ENCODE data around the gene GRAP. TPM values are rescaled to one million over a fixed set of nuclear protein-coding genes. Genes with fewer than 3 reads are reported as not detected.

GRAP gene
- total RNA-seq, 5 donors from 2014 or later (not counting 1 experiment from before 2014, with no cell fraction given): 26.5 to 95.2 (median 74.0) TPM

- peak overlapping the region in 1 of 3 donors; percentile 40 for H3K4me3 Mint-ChIP-seq
- H3K27me3 Mint-ChIP-seq: no peaks in the 10 kb centered on the region
- Histone ChIP-seq H3K9me3 (no peaks in the 10 kb centered on the region), H3K27me3 (replicated peaks in 1 of 2; ENCODE audit: control insufficient read depth in 2 of 2, extremely low read depth in 1 of 2, insufficient read depth in 2 of 2, low read length in 1 of 2) (peaks cover 0 to 13% of the 10 kb centered on the region in 2 experiments), H3K36me3 (ENCODE audit: control insufficient read depth in 2 of 2, extremely low read depth in 1 of 2, insufficient read depth in 1 of 2, low read length in 1 of 2) (peaks cover 15 to 31% of the 10 kb centered on the region in 2 donors), H3K4me1 (ENCODE audit: control insufficient read depth in 1 of 2, extremely low read depth in 1 of 2, insufficient read depth in 2 of 2, low read length in 2 of 2) (peaks cover 3 to 20% of the 10 kb centered on the region in 2 experiments), H3K27ac (ENCODE audit: low read length) (no peak overlapping the region), H3K4me3 (ENCODE audit: control insufficient read depth in 1 of 2, extremely low read depth in 1 of 2, low read length in 1 of 2) (no peak overlapping the region)
- POLR2A ChIA-PET: no interaction called here
- H3K4me1 Mint-ChIP-seq: peaks cover 8 to 33% (median 24%) of the 10 kb centered on the region in 3 donors
- peaks cover 13% of the 10 kb centered on the region for H3K36me3 Mint-ChIP-seq
- no peaks in the 10 kb centered on the region for H3K9me3 Mint-ChIP-seq
- DNase-seq: no peak
- H3K27ac Mint-ChIP-seq: peak overlapping the region in 1 of 2 donors; percentile 16
- no CpG with 5 or more reads among the region's 6 CpGs for WGBS (ENCODE audit: insufficient coverage)
- CTCF ChIA-PET: no interaction called here
- no peak for ATAC-seq (replicated peaks in 1 of 4)
Measured at GRCh38 chr17:19018600-19018950, 28.2 kb downstream of the GRAP start.

- POLR2A ChIA-PET: interaction anchor here in 1 of 2 donors (0.5 kb wide), 1 partner anchor 12 kb away, joined by 3 read pairs; no protein-coding TSS in a partner anchor
- H3K27ac Mint-ChIP-seq: peak overlapping the region; percentile 44 to 52
- no peaks in the 10 kb centered on the region for H3K9me3 ChIP-seq
- H3K27ac ChIP-seq (ENCODE audit: low read length): no peak overlapping the region
- peaks cover 8 to 33% (median 24%) of the 10 kb centered on the region in 3 donors for H3K4me1 Mint-ChIP-seq
- DNase-seq (no peak), ATAC-seq (replicated peaks in 1 of 4) (peak in 2 of 4 experiments; percentile 5 to 15)
- no peaks in the 10 kb centered on the region for H3K9me3 Mint-ChIP-seq
- peaks cover 0 to 13% of the 10 kb centered on the region in 2 experiments for H3K27me3 ChIP-seq (replicated peaks in 1 of 2; ENCODE audit: control insufficient read depth in 2 of 2, extremely low read depth in 1 of 2, insufficient read depth in 2 of 2, low read length in 1 of 2)
- no peaks in the 10 kb centered on the region for H3K27me3 Mint-ChIP-seq
- H3K36me3 ChIP-seq (ENCODE audit: control insufficient read depth in 2 of 2, extremely low read depth in 1 of 2, insufficient read depth in 1 of 2, low read length in 1 of 2): peaks cover 15 to 27% of the 10 kb centered on the region in 2 donors
- H3K4me3 ChIP-seq (ENCODE audit: control insufficient read depth in 1 of 2, extremely low read depth in 1 of 2, low read length in 1 of 2): no peak overlapping the region
- peaks cover 2 to 15% of the 10 kb centered on the region in 2 experiments for H3K4me1 ChIP-seq (ENCODE audit: control insufficient read depth in 1 of 2, extremely low read depth in 1 of 2, insufficient read depth in 2 of 2, low read length in 2 of 2)
- peaks cover 12% of the 10 kb centered on the region for H3K36me3 Mint-ChIP-seq
- CTCF ChIA-PET: no interaction called here
- no peak overlapping the region for H3K4me3 Mint-ChIP-seq
- 86% methylated on average over 6 of the region's 16 CpGs for WGBS (ENCODE audit: insufficient coverage)
Measured at GRCh38 chr17:19017804-19018599, 28.8 kb downstream of the GRAP start.

GRCh38 chr17:19017401-19017800 lies 29.4 kb downstream of the GRAP start:
- H3K27me3 ChIP-seq (replicated peaks in 1 of 2; ENCODE audit: control insufficient read depth in 2 of 2, extremely low read depth in 1 of 2, insufficient read depth in 2 of 2, low read length in 1 of 2): peaks cover 0 to 13% of the 10 kb centered on the region in 2 experiments
- peaks cover 14 to 21% of the 10 kb centered on the region in 2 donors for H3K36me3 ChIP-seq (ENCODE audit: control insufficient read depth in 2 of 2, extremely low read depth in 1 of 2, insufficient read depth in 1 of 2, low read length in 1 of 2)
- CTCF ChIA-PET: no interaction called here
- Mint-ChIP-seq H3K27me3 (no peaks in the 10 kb centered on the region), H3K36me3 (peaks cover 9% of the 10 kb centered on the region), H3K4me3 (no peak overlapping the region), H3K9me3 (no peaks in the 10 kb centered on the region), H3K27ac (peak overlapping the region; percentile 44 to 52), H3K4me1 (peaks cover 8 to 33% (median 22%) of the 10 kb centered on the region in 3 donors)
- H3K4me1 ChIP-seq (ENCODE audit: control insufficient read depth in 1 of 2, extremely low read depth in 1 of 2, insufficient read depth in 2 of 2, low read length in 2 of 2): peaks cover 2 to 15% of the 10 kb centered on the region in 2 experiments
- ATAC-seq (replicated peaks in 1 of 4) (no peak), DNase-seq (no peak)
- H3K27ac ChIP-seq (ENCODE audit: low read length): no peak overlapping the region
- WGBS (ENCODE audit: insufficient coverage): 84% methylated on average over 7 of the region's 12 CpGs
- POLR2A ChIA-PET: no interaction called here
- no peak overlapping the region for H3K4me3 ChIP-seq (ENCODE audit: control insufficient read depth in 1 of 2, extremely low read depth in 1 of 2, low read length in 1 of 2)
- H3K9me3 ChIP-seq: no peaks in the 10 kb centered on the region

- peak overlapping the region; percentile 42 to 44 for H3K27ac Mint-ChIP-seq
- ATAC-seq (replicated peaks in 1 of 4) (no peak), DNase-seq (no peak)
- H3K36me3 Mint-ChIP-seq: peaks cover 7% of the 10 kb centered on the region
- no peaks in the 10 kb centered on the region for H3K9me3 Mint-ChIP-seq
- peaks cover 2 to 12% of the 10 kb centered on the region in 2 experiments for H3K4me1 ChIP-seq (ENCODE audit: control insufficient read depth in 1 of 2, extremely low read depth in 1 of 2, insufficient read depth in 2 of 2, low read length in 2 of 2)
- POLR2A ChIA-PET: no interaction called here
- H3K4me3 Mint-ChIP-seq: no peak overlapping the region
- H3K27me3 Mint-ChIP-seq: no peaks in the 10 kb centered on the region
- H3K36me3 ChIP-seq (ENCODE audit: control insufficient read depth in 2 of 2, extremely low read depth in 1 of 2, insufficient read depth in 1 of 2, low read length in 1 of 2): peaks cover 9 to 16% of the 10 kb centered on the region in 2 donors
- H3K9me3 ChIP-seq: no peaks in the 10 kb centered on the region
- WGBS (ENCODE audit: insufficient coverage): 70% methylated on average over 6 of the region's 7 CpGs
- no peak overlapping the region for H3K27ac ChIP-seq (ENCODE audit: low read length)
- H3K4me1 Mint-ChIP-seq: peaks cover 8 to 33% (median 22%) of the 10 kb centered on the region in 3 donors
- CTCF ChIA-PET: no interaction called here
- no peak overlapping the region for H3K4me3 ChIP-seq (ENCODE audit: control insufficient read depth in 1 of 2, extremely low read depth in 1 of 2, low read length in 1 of 2)
- peaks cover 0 to 13% of the 10 kb centered on the region in 2 experiments for H3K27me3 ChIP-seq (replicated peaks in 1 of 2; ENCODE audit: control insufficient read depth in 2 of 2, extremely low read depth in 1 of 2, insufficient read depth in 2 of 2, low read length in 1 of 2)
Measured at GRCh38 chr17:19016881-19017280, 29.9 kb downstream of the GRAP start.

- Histone ChIP-seq H3K27ac (ENCODE audit: low read length) (no peak overlapping the region), H3K9me3 (no peaks in the 10 kb centered on the region), H3K27me3 (replicated peaks in 1 of 2; ENCODE audit: control insufficient read depth in 2 of 2, extremely low read depth in 1 of 2, insufficient read depth in 2 of 2, low read length in 1 of 2) (peaks cover 0 to 13% of the 10 kb centered on the region in 2 experiments), H3K4me1 (ENCODE audit: control insufficient read depth in 1 of 2, extremely low read depth in 1 of 2, insufficient read depth in 2 of 2, low read length in 2 of 2) (peaks cover 2 to 12% of the 10 kb centered on the region in 2 experiments), H3K36me3 (ENCODE audit: control insufficient read depth in 2 of 2, extremely low read depth in 1 of 2, insufficient read depth in 1 of 2, low read length in 1 of 2) (peaks cover 3 to 10% of the 10 kb centered on the region in 2 donors), H3K4me3 (ENCODE audit: control insufficient read depth in 1 of 2, extremely low read depth in 1 of 2, low read length in 1 of 2) (no peak overlapping the region)
- Mint-ChIP-seq H3K4me3 (no peak overlapping the region), H3K36me3 (peaks cover 7% of the 10 kb centered on the region), H3K27ac (no peak overlapping the region), H3K4me1 (peaks cover 8 to 31% (median 21%) of the 10 kb centered on the region in 3 donors), H3K9me3 (no peaks in the 10 kb centered on the region), H3K27me3 (no peaks in the 10 kb centered on the region)
- CTCF ChIA-PET: no interaction called here
- no peak for ATAC-seq (replicated peaks in 1 of 4)
- POLR2A ChIA-PET: no interaction called here
- DNase-seq: no peak
- 92% methylated on average over 7 of the region's 8 CpGs for WGBS (ENCODE audit: insufficient coverage)
Measured at GRCh38 chr17:19016297-19016696, 30.5 kb downstream of the GRAP start.

- Histone ChIP-seq H3K4me3 (ENCODE audit: control insufficient read depth in 1 of 2, extremely low read depth in 1 of 2, low read length in 1 of 2) (no peak overlapping the region), H3K36me3 (ENCODE audit: control insufficient read depth in 2 of 2, extremely low read depth in 1 of 2, insufficient read depth in 1 of 2, low read length in 1 of 2) (peaks cover under 1 to 3% of the 10 kb centered on the region in 2 donors), H3K9me3 (no peaks in the 10 kb centered on the region), H3K27me3 (replicated peaks in 1 of 2; ENCODE audit: control insufficient read depth in 2 of 2, extremely low read depth in 1 of 2, insufficient read depth in 2 of 2, low read length in 1 of 2) (peaks cover 0 to 13% of the 10 kb centered on the region in 2 experiments), H3K27ac (ENCODE audit: low read length) (no peak overlapping the region), H3K4me1 (ENCODE audit: control insufficient read depth in 1 of 2, extremely low read depth in 1 of 2, insufficient read depth in 2 of 2, low read length in 2 of 2) (peaks cover 2 to 12% of the 10 kb centered on the region in 2 experiments)
- DNase-seq: no peak
- POLR2A ChIA-PET: no interaction called here
- Mint-ChIP-seq H3K36me3 (peaks cover 7% of the 10 kb centered on the region), H3K9me3 (no peaks in the 10 kb centered on the region), H3K27me3 (no peaks in the 10 kb centered on the region), H3K4me3 (no peak overlapping the region), H3K4me1 (peaks cover 8 to 23% (median 20%) of the 10 kb centered on the region in 3 donors), H3K27ac (peak overlapping the region; percentile 9 to 39)
- ATAC-seq (replicated peaks in 1 of 4): no peak
- 70% methylated on average over 6 of the region's 7 CpGs for WGBS (ENCODE audit: insufficient coverage)
- CTCF ChIA-PET: interaction anchor here in 1 of 2 donors (1.1 kb wide), 1 partner anchor 389 kb away, joined by 3 read pairs; no protein-coding TSS in a partner anchor
Measured at GRCh38 chr17:19015428-19015827, 31.3 kb downstream of the GRAP start.

Measured in T-cell (primary cell).